Kidney capillary endothelial cell (primary cell): ENCODE measurements around the gene SCYL2.
"Not testable (repeated sequence)": the region's sequence is repeated elsewhere in the genome, so short reads cannot be mapped to it uniquely, and the experiment has no call there.

ENCODE experiments used
- DNase-seq: peaks from one replicate; pipeline ENCODE4 v3.0.0-alpha.2; 2018; ENCODE audit warnings: low spot score

Gene SCYL2

GRCh38 chr12:100266835-100267602, at the start of gene SCYL2, which contains the start of gene DEPDC4:
Gene SCYL2 (plus strand): TSS chr12:100267177. CDS start chr12:100282971, 15,794 bp downstream.
Gene DEPDC4 (minus strand): TSS chr12:100267079. CDS start chr12:100267076, 3 bp downstream.
- DNase-seq: peak; percentile 84

- DNase-seq: no peak
These were observed 47.5 kb upstream of the SCYL2 start for GRCh38 chr12:100219328-100220109.

DNA sequence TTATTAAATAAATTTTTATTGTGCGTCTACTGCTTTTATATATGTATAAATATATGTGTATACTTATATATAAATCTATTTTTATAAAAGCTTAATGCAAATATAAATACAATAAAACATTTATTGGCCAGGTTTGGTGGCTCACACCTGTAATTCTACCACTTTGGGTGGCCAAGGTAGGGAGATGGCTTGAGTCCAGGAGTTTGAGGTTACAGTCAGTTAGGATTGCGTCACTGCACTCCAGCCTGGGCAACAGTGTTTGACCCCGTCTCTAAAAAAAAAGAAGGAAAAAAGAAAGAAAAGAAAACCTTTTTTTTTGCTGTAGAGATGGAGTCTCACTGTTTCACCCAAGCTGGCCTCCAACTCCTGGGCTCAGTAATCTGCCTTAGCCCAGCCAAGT, 45.5 kb upstream of the SCYL2 start:
- no peak for DNase-seq

GRCh38 chr12:100222173-100222572, 44.8 kb upstream of the SCYL2 start:
- DNase-seq: not testable (repeated sequence)

DNA sequence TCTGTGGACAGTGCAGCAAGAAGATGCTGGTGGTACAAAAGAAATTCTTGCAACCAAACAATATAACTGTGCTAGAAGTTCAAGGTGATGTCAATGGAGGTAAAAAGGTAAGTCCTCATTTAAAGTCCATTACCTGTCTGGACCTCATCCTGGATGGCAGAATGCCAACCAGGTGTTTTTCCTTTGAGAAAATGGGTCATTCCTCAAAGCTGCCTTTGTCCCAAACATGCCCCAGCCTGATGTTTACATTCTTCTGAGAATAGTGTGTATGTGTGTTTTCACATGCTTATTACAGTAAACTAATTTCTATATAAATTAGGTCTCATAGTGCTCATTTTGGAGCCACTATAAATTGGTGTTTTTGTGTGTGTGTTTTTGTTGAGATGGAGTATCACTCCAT, 41.5 kb upstream of the SCYL2 start:
- DNase-seq: no peak

- peak; percentile 9 for DNase-seq
These were observed 37.8 kb upstream of the SCYL2 start for GRCh38 chr12:100229036-100229635.

DNA sequence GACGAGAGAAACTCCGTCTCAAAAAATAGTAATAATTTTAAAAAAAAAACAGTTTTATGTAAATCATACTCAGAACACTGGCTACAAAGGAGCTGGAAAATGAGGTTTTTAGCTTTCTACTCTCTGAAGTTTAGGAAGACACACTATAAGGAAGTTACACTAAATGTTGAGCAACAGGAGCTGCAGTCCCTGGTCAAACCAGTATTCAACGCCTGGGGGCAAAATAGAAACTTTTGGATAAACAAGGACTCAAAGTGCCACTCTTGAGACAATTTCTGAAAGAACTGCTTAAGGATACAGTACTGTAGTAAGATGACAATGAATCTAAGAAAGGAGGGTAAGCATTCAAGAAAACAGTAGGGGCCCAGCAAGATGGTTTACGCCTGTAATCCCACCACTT, 37.1 kb upstream of the SCYL2 start:
- DNase-seq: no peak

GRCh38 chr12:100231873-100232272, 35.1 kb upstream of the SCYL2 start:
- DNase-seq: not testable (repeated sequence)

- peak; percentile 3 for DNase-seq
These were observed 32.8 kb upstream of the SCYL2 start for GRCh38 chr12:100234166-100234565.

GRCh38 chr12:100234591-100235304, 32.2 kb upstream of the SCYL2 start:
- peak; percentile 55 for DNase-seq

DNA sequence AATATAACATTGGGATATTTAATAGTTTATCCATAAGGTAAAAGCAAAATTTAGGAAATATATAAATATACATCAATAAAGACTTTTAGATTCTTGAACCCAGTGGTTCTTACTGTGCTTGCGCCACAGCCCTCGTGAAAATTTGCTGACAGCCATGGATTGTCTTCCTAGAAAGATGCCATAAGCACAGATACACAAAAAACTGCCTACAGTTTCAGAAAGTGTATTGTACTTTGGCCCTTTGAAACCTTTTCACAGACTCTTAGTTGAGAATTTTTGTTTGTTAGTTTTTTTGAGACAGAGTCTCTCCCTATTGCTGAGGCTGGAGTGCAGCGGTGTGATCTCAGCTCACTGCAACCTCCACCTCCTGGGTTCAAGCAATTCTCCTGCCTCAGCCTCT, 28.2 kb upstream of the SCYL2 start:
- DNase-seq: no peak

- no peak for DNase-seq
These were observed 27.4 kb upstream of the SCYL2 start for GRCh38 chr12:100239589-100239988.

GRCh38 chr12:100243137-100243536, 23.8 kb upstream of the SCYL2 start:
- no peak for DNase-seq

- DNase-seq: no peak
These were observed 19.2 kb upstream of the SCYL2 start for GRCh38 chr12:100247765-100248164.

- no peak for DNase-seq
These were observed 18.1 kb upstream of the SCYL2 start for GRCh38 chr12:100248886-100249285.

DNA sequence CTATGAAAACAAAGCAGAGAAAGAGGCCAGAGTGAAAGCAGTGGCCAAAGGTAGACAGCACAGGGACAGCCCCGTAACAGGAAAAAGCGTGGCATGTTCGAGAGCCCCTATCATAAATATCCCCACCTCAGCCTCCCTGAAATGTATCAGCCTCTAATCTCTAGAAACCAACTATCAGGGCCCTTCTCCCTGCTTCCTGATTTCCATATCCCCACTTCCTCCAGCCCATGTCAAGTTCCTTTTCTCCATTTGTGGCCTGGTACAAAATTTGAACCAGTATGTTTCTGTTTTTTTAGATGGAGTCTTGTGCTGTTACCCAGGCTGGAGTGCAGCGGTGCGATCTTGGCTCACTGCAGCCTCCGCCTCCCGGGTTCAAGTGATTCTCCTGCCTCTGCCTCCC, 17.0 kb upstream of the SCYL2 start:
- no peak for DNase-seq

DNA sequence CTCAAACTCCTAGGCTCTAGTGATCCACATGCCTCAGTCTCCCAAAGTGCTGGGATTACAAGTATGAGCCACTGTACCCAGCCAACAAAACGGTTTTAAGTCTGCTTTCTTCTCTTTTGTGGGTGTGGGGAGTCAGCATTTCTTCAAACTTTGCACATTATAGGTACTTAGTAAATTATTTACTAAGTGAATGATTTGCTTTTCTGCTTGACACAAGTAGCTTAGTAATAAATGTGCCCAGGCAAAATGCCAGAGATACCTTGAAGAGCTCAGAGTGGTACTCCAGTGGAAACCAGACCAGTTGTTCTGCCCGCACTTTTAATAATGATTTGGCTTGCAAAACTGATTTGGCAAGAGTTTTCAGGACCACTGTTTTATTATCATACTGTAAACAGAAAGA, 15.1 kb upstream of the SCYL2 start:
- no peak for DNase-seq

DNA sequence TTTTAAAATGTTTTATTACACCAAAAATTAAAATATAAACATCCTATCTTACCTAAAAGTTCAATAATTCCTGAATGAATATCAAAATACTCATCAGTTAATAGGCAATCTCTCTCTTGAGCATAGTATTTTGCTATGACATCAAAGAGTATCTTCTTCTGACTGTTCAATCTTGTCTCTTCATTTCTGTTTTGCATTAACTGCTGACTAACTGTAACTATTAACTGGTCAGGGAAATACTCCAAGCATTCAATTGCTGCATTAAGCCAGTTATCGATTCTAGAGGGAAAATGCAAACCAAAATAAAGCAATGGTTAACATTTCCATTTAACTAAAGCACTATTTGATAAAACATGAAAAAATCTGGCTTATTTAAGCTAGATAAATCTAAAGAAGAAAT, 13.5 kb upstream of the SCYL2 start:
- no peak for DNase-seq

- DNase-seq: no peak
These were observed 12.1 kb upstream of the SCYL2 start for GRCh38 chr12:100254876-100255275.

DNA sequence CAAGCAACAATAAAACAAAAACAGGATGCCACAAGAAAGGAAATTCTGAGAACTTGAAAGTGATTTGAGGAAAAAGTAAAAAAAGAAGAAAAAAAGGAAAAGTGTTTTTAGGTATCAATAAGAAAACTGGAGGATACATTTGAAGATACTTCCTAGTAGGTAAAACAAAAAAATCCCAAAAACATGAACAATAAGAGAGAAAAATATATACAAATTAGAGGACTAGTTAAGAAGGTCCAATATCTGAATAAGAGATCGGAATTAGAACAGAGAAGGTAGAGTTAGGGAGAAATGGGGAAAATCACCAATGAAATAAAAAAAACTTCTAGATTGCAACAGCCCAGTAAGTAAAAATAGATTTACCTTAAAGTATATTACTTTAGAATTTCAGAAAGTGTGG, 8.8 kb upstream of the SCYL2 start:
- no peak for DNase-seq

GRCh38 chr12:100263131-100263530, 3.8 kb upstream of the SCYL2 start:
- DNase-seq: no peak

DNA sequence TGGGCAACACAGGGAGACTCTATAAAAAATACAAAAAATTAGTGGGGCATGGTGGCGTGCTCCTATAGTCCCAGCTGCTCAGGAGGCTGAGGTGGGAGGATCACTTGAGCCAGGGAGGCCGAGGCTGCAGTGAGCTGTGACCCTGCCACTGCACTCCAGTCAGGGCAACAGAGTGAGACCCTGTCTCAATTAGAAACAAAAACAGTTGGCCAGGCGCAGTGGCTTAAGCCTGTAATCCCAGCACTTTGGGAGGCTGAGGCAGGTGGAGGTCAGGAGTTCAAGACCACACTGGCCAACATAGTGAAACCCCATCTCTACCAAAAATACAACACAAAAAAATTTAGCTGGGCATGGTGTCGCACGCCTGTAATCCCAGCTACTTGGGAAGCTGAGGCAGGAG, 1.9 kb upstream of the SCYL2 start:
- not testable (repeated sequence) for DNase-seq
